ENCODE measurements around the gene HLCS.

HLCS gene

GRCh38 chr21:36800734-36801133 is 165.7 kb downstream of the HLCS start:
- no peak overlapping the region for H3K4me3 ChIP-seq (replicated peaks in 1 of 2; ENCODE audit: low read depth in 2 of 2, low read length in 2 of 2)
- TF ChIP-seq, protein P1, sequence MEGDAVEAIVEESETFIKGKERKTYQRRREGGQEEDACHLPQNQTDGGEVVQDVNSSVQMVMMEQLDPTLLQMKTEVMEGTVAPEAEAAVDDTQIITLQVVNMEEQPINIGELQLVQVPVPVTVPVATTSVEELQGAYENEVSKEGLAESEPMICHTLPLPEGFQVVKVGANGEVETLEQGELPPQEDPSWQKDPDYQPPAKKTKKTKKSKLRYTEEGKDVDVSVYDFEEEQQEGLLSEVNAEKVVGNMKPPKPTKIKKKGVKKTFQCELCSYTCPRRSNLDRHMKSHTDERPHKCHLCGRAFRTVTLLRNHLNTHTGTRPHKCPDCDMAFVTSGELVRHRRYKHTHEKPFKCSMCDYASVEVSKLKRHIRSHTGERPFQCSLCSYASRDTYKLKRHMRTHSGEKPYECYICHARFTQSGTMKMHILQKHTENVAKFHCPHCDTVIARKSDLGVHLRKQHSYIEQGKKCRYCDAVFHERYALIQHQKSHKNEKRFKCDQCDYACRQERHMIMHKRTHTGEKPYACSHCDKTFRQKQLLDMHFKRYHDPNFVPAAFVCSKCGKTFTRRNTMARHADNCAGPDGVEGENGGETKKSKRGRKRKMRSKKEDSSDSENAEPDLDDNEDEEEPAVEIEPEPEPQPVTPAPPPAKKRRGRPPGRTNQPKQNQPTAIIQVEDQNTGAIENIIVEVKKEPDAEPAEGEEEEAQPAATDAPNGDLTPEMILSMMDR (IDR thresholded peaks at IDR 0.05; ENCODE audit: low read depth, low read length) = no peak
- DNase-seq (ENCODE audit: low read depth in 2 of 2) = no peak

GRCh38 chr21:36799869-36800268 is 166.6 kb downstream of the HLCS start:
- TF ChIP-seq, protein P1 (IDR thresholded peaks at IDR 0.05; ENCODE audit: low read depth, low read length) = no peak
- H3K4me3 ChIP-seq (replicated peaks in 1 of 2; ENCODE audit: low read depth in 2 of 2, low read length in 2 of 2) = no peak overlapping the region
- DNase-seq (ENCODE audit: low read depth in 2 of 2) = no peak

DNA sequence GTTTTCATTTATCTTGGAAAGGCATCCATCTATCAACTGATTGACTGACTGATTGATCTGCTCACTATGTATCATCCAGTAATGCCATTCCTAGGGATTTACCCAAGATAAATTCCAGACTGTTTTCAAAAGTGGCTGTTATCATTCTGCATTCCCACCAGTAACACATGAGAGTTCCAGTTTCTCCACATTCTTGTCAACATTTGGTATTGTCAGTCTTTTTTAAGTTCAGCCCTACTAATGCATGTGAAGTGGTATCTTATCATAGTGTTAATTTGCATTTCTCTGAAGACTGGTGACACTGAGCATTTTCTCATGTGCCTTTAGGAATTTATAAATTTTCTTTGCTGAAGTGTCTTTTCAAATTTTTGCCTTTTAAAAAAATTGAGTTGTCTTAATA is 168.0 kb downstream of the HLCS start:
- no peak for DNase-seq (ENCODE audit: low read depth in 2 of 2)
- TF ChIP-seq, protein P1 (IDR thresholded peaks at IDR 0.05; ENCODE audit: low read depth, low read length) = no peak
- no peak overlapping the region for H3K4me3 ChIP-seq (replicated peaks in 1 of 2; ENCODE audit: low read depth in 2 of 2, low read length in 2 of 2)

DNA sequence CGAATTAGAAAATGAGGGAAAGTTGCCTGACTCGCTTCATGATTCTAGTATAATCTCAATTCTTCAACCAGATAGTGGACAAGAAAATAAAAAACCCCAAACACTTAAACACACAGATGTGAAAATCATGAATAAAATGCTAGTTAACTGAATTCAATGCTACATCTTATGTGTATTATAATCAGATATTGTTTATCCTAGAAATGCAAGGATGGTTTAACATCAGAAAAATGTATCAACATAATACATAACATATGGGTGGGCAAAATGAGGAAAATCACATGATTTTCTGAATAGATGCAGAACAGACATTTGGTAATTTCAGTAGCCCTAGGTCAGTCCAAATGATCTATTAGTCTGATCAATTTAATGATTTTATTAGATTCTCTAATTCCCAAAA is 170.4 kb downstream of the HLCS start:
- H3K4me3 ChIP-seq (replicated peaks in 1 of 2; ENCODE audit: low read depth in 2 of 2, low read length in 2 of 2) = no peak overlapping the region
- DNase-seq (ENCODE audit: low read depth in 2 of 2) = no peak
- TF ChIP-seq, protein P1 (IDR thresholded peaks at IDR 0.05; ENCODE audit: low read depth, low read length) = no peak

DNA sequence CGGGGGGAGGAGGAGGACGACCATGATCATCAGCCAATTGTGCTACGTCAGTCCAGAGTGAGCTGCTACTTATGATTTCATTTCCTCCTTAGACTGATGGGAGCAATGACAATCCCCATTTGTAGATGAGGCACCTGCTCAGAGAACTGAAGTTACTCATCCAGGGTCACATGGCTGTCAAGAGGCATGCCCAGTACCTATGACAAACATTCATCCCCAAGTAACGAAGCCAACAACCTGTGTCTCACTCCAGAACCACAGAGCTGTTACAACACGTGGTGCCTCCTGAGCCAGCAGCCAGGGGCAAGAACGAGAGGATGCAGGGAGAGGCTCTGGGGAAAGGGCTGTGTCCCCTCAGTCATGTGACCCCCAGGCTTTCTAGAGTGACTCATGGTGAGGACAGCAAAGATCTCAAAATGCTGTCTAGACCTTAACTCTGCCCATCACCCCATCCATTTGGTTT is 173.9 kb downstream of the HLCS start:
- H3K4me3 ChIP-seq (replicated peaks in 1 of 2; ENCODE audit: low read depth in 2 of 2, low read length in 2 of 2) = no peak overlapping the region
- DNase-seq (ENCODE audit: low read depth in 2 of 2) = peak in 1 of 2 donors; percentile 61
- TF ChIP-seq, protein P1 (IDR thresholded peaks at IDR 0.05; ENCODE audit: low read depth, low read length) = no peak

GRCh38 chr21:36791695-36792470 is 174.6 kb downstream of the HLCS start:
- no peak for DNase-seq (ENCODE audit: low read depth in 2 of 2)
- H3K4me3 ChIP-seq (replicated peaks in 1 of 2; ENCODE audit: low read depth in 2 of 2, low read length in 2 of 2) = no peak overlapping the region
- TF ChIP-seq, protein P1 (IDR thresholded peaks at IDR 0.05; ENCODE audit: low read depth, low read length) = no peak

Data from cardiac fibroblast (primary cell).